Tibial nerve (tissue), 4 donors: Measurements from ENCODE around the gene ATRX.

ENCODE experiments used
- EP300 ChIP-seq, 2 donors: sonication (generic); formaldehyde crosslinking; IDR thresholded peaks; one replicate each; pipeline ENCODE4 v1.6.1; 2017; ENCODE audit warnings: antibody characterized with exemption in 2 of 2, mild to moderate bottlenecking in 1 of 2
- TF ChIP-seq, protein P1 (sequence below), 5 experiments: fragments of 200-600 bp in 3 of 5; fragments of 450-650 bp in 2 of 5; sonication (generic) in 3 of 5; IDR thresholded peaks; one replicate each; pipeline ENCODE4 v1.5.1; 2016 to 2019; ENCODE audit warnings: antibody characterized with exemption in 5 of 5, mild to moderate bottlenecking in 3 of 5, moderate library complexity in 2 of 5

DNA sequence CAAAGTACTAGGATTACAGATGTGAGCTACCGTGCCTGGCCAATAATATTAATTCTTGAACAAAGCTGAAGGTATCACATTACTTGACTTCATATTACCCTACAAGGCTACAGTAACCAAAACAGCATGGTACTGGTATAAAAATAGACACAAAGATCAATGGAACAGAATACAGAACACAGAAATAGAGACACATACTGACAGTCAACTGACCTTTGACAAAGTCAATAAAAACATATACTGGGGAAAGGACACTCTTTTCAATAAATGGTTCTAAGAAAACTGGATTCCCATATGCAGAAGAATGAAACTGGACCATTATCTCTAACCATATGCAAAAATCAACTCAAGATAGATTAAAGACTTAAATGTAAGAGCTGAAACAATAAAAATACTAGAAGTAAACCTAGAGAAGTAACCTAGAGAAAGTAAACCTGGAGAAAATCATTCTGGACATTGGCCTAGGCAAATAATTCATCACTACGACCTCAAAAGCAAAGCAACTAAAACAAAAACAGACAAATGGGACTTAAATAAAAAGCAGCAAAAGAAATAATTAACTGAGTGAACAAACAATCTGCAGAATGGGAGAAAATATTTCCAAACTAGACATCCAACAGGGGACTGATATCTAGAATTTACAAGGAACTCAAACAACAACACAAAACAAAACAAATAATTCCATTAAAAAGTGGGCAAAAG, 182.2 kb downstream of the ATRX start:
- TF ChIP-seq, protein P1, sequence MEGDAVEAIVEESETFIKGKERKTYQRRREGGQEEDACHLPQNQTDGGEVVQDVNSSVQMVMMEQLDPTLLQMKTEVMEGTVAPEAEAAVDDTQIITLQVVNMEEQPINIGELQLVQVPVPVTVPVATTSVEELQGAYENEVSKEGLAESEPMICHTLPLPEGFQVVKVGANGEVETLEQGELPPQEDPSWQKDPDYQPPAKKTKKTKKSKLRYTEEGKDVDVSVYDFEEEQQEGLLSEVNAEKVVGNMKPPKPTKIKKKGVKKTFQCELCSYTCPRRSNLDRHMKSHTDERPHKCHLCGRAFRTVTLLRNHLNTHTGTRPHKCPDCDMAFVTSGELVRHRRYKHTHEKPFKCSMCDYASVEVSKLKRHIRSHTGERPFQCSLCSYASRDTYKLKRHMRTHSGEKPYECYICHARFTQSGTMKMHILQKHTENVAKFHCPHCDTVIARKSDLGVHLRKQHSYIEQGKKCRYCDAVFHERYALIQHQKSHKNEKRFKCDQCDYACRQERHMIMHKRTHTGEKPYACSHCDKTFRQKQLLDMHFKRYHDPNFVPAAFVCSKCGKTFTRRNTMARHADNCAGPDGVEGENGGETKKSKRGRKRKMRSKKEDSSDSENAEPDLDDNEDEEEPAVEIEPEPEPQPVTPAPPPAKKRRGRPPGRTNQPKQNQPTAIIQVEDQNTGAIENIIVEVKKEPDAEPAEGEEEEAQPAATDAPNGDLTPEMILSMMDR (IDR thresholded peaks at IDR 0.05): no peak
- TF ChIP-seq EP300 (IDR thresholded peaks at IDR 0.05): no peak
